Right lobe of liver (tissue), 4 donors: ENCODE measurements around the gene CHM.

Experiments used
- POLR2A ChIP-seq: fragments of 450-650 bp; IDR thresholded peaks from one replicate; pipeline ENCODE4 v1.6.1; 2017; ENCODE audit warnings: antibody characterized with exemption, mild to moderate bottlenecking
- TF ChIP-seq, protein P1 (sequence below), 4 donors: fragments of 200-600 bp in 3 of 4; fragments of 450-650 bp in 1 of 4; IDR thresholded peaks; one replicate each; pipeline versions ENCODE4 v1.5.1 to v1.8.0; 2016 to 2022; ENCODE audit warnings: antibody characterized with exemption in 4 of 4, mild to moderate bottlenecking in 2 of 4
- donor health status: DM: no; HTN: no; CAD: no.
- donor health status: DM: no; HTN: no; CAD: no.
- donor health status: DM: no; HTN: yes; CAD: no.

- no peak for TF ChIP-seq POLR2A
- TF ChIP-seq, protein P1, sequence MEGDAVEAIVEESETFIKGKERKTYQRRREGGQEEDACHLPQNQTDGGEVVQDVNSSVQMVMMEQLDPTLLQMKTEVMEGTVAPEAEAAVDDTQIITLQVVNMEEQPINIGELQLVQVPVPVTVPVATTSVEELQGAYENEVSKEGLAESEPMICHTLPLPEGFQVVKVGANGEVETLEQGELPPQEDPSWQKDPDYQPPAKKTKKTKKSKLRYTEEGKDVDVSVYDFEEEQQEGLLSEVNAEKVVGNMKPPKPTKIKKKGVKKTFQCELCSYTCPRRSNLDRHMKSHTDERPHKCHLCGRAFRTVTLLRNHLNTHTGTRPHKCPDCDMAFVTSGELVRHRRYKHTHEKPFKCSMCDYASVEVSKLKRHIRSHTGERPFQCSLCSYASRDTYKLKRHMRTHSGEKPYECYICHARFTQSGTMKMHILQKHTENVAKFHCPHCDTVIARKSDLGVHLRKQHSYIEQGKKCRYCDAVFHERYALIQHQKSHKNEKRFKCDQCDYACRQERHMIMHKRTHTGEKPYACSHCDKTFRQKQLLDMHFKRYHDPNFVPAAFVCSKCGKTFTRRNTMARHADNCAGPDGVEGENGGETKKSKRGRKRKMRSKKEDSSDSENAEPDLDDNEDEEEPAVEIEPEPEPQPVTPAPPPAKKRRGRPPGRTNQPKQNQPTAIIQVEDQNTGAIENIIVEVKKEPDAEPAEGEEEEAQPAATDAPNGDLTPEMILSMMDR (IDR thresholded peaks at IDR 0.05), result no peak
Measured at GRCh38 chrX:85964744-85965143, 82.6 kb downstream of the CHM start.
